Measurements from ENCODE around the gene USH1C.

Gene USH1C

DNA sequence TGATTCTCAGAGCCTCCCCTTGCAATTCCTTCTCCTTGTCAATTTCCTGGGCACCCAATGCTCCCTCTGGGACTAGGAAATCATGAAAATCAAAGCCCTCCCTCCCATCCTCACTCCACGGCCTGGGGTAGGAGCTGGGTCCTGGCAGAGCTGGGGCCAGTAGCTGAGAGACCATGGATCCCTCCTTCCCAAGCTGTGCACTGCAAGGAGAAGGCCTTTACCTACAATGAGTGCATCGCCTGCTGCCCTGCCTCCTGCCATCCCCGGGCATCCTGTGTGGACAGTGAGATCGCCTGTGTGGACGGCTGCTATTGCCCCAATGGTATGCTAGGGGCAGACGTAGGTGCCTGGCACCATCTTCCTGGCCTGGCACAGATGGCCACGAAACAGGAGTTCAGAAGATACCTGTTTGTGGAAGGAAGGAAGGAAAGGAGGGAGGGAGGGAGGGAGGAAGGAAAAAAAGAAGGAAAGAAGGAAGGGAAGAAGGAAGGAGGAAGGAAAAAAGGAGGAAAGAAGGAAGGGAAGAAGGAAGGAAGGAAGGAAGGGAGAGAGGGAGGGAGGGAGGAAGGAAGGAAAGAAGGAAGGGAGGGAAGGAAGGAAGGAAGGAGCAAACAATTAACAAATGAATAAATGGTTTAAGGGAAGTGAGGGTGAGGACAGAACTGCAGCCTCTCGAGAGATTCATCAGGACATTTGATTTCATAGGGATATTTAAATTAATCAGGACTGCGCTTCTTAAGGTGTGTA lies 15.3 kb upstream of the USH1C start:
- no peak overlapping the region for H3K27ac Mint-ChIP-seq
- H3K4me3 Mint-ChIP-seq = no peak overlapping the region
- H3K27me3 Mint-ChIP-seq = peaks cover 3% of the 10 kb centered on the region
- H3K9me3 Mint-ChIP-seq (ENCODE audit: low read depth) = no peaks in the 10 kb centered on the region
- no peaks in the 10 kb centered on the region for H3K4me1 Mint-ChIP-seq (ENCODE audit: low read depth)
- no peaks in the 10 kb centered on the region for H3K36me3 Mint-ChIP-seq

DNA sequence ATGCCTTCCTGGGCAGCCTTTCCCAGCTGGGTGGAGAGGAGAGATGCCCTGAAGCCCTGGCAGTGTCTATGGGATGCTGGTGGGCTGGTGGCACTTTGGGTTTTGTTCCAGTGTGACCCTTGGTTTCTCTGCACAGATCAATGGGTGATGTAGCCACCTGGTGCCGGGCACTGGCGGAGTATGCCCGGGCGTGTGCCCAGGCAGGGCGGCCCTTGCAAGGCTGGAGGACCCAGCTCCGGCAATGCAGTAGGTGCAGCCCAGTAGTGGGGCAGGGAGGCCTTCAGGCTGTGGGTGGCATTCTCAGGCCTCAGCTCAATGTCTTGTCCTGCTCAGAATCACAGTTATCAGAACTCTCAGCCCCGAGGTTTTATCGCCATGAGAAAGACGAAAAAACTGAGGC lies 14.7 kb upstream of the USH1C start:
- Mint-ChIP-seq H3K9me3 (ENCODE audit: low read depth) (no peaks in the 10 kb centered on the region), H3K36me3 (no peaks in the 10 kb centered on the region), H3K4me3 (no peak overlapping the region), H3K4me1 (ENCODE audit: low read depth) (no peaks in the 10 kb centered on the region), H3K27ac (no peak overlapping the region), H3K27me3 (peaks cover 3% of the 10 kb centered on the region)

DNA sequence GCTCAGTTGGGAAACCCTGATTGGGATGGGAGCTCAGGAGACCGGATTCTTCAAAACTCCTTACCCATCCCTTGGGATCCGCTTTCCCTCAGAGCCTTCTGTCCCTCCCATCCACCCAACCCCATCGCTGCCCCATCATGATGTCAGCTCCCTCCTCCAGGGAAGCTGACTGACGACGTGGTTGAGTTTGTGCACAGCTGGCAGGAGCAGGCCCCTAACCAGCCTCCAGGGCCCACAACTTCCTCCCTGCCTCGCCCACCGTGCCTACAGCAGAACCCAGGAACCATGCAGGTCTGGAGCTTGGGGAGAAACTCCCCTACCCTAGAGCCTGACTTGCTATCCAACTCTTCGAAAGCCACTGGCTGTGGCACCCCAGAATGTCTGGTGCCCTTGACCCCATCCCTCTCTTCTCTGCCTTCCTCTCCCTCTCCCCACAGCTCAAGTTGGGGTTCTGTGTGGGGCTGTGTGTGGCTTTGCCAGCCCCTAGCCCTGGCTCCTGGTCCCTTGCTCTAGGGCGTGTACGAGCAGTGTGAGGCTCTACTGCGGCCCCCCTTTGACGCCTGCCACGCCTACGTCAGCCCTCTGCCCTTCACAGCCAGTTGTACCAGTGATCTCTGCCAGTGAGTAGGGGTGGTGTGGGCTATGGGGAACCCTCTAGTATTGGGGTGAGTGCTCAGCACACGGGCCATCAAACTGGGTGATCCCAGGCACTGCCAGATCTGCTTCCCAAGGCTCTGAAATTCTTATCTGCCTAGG lies 14.0 kb upstream of the USH1C start:
- Mint-ChIP-seq H3K9me3 (ENCODE audit: low read depth) (no peaks in the 10 kb centered on the region), H3K27ac (no peak overlapping the region), H3K4me3 (no peak overlapping the region), H3K36me3 (no peaks in the 10 kb centered on the region), H3K4me1 (ENCODE audit: low read depth) (no peaks in the 10 kb centered on the region), H3K27me3 (peaks cover 3% of the 10 kb centered on the region)

DNA sequence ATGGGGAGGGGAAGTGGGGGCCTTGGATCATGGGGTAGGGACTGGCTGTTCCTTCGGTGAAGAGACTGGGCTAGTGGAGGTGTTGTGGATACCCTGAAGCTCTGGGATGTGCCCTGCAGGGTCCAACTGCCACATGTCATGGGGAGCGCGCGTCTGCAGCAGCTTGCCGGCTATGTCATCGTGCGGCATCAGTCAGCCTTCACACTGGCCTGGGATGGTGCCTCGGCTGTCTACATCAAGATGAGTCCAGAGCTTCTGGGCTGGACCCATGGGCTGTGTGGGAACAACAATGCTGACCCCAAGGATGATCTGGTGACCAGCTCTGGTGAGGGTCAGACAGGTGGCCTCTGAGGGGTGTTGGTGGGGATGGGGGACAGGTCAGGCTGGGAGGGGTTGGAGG lies 12.8 kb upstream of the USH1C start:
- H3K27ac Mint-ChIP-seq = no peak overlapping the region
- H3K36me3 Mint-ChIP-seq = no peaks in the 10 kb centered on the region
- peaks cover 3% of the 10 kb centered on the region for H3K27me3 Mint-ChIP-seq
- no peak overlapping the region for H3K4me3 Mint-ChIP-seq
- H3K4me1 Mint-ChIP-seq (ENCODE audit: low read depth) = no peaks in the 10 kb centered on the region
- H3K9me3 Mint-ChIP-seq (ENCODE audit: low read depth) = no peaks in the 10 kb centered on the region

DNA sequence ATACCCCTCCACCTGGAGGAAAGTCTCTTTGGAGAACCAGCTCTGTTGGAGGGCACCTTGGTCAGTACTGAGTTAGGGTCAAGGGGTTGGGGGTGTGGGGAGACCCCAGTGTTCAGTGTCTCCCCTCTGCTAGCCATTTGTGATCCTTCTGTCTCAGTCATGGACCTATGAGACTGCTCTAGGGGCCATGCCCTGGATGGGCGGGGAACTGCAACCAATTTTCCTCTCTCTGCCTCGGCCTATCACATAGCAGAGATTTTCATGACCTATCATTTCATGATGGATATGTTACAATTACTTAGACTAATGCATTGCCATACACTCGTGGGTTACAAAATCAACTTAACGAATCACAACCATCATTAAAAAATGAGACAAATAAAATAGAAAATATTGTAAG lies 10.3 kb upstream of the USH1C start:
- no peak overlapping the region for H3K4me3 Mint-ChIP-seq
- no peaks in the 10 kb centered on the region for H3K36me3 Mint-ChIP-seq
- H3K27ac Mint-ChIP-seq = no peak overlapping the region
- H3K9me3 Mint-ChIP-seq (ENCODE audit: low read depth) = no peaks in the 10 kb centered on the region
- peaks cover 5% of the 10 kb centered on the region for H3K27me3 Mint-ChIP-seq
- H3K4me1 Mint-ChIP-seq (ENCODE audit: low read depth) = no peaks in the 10 kb centered on the region

DNA sequence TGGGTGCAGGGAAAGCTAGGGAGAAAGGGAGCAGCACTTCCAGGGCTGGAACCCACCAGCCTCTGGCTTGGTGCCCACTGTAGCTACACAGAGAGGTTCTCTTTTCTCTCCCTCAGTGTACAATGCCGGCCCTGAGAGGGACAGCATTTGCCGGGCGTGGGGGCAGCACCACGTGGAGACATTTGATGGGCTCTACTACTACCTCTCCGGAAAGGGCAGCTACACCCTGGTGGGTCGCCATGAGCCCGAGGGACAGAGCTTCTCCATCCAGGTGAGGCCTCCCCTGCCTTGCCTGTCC lies 9.0 kb upstream of the USH1C start:
- H3K4me3 Mint-ChIP-seq = no peak overlapping the region
- H3K9me3 Mint-ChIP-seq (ENCODE audit: low read depth) = no peaks in the 10 kb centered on the region
- no peak overlapping the region for H3K27ac Mint-ChIP-seq
- H3K36me3 Mint-ChIP-seq = no peaks in the 10 kb centered on the region
- H3K27me3 Mint-ChIP-seq = peaks cover 7% of the 10 kb centered on the region
- no peaks in the 10 kb centered on the region for H3K4me1 Mint-ChIP-seq (ENCODE audit: low read depth)

DNA sequence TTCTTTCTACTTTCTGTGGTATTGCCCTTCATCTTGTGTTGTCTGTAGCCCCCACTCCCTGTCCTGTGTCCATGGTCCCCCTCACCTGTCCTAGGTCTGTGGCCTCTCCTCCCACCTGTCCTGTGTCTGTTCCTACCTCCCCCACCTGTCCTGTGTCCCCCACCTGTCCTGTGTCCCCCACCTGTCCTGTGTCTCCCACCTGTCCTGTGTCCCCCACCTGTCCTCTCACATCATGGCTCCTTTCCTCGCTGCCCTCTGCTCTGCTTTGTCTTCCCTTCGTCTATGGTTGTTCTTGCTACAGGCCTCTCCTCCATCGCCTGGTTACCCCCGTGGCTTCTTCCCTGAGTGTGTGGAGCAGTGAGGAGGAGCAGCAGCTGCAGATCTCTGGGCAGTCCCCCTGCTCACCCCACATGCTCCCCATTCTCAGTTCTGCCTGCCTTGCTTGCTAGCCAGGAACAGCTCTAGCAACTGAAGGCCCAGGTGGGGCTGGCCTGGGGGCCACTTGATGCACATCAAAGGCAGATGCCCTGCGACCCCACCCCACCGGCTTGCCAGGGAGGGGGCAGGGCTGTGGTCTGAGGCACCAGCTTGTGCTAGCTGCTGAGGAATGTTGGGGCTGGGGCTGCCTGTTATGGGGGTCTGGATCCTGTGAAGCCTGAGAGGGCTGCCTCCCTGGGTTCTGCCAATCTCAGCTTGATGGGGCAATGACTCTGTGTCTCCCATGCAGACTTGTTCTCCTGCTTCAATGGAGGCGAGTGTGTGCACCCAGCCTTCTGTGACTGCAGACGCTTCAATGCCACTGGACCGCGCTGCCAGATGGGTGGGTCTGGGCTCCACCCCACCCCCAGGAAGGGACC lies 8.4 kb upstream of the USH1C start:
- H3K27ac Mint-ChIP-seq = no peak overlapping the region
- no peaks in the 10 kb centered on the region for H3K4me1 Mint-ChIP-seq (ENCODE audit: low read depth)
- H3K9me3 Mint-ChIP-seq (ENCODE audit: low read depth) = no peaks in the 10 kb centered on the region
- H3K27me3 Mint-ChIP-seq = peaks cover 7% of the 10 kb centered on the region
- no peaks in the 10 kb centered on the region for H3K36me3 Mint-ChIP-seq
- H3K4me3 Mint-ChIP-seq = no peak overlapping the region

DNA sequence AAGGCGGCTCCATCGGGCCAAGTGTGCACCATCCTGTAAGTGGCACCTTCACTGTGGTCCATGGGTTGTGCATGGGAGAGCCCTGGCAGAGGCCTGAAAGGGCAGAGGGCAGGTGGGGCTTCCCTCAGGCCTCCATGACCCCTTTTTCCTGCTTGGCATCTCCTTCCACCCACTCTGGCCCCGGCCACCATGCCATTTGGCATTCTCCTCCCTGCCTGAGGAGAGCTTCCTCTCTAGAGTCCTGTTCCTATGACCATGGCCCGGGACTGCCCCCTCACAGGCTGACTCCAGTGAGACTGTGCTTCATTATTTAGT lies 7.8 kb upstream of the USH1C start:
- H3K27ac Mint-ChIP-seq = no peak overlapping the region
- H3K36me3 Mint-ChIP-seq = no peaks in the 10 kb centered on the region
- H3K27me3 Mint-ChIP-seq = peaks cover 6% of the 10 kb centered on the region

DNA sequence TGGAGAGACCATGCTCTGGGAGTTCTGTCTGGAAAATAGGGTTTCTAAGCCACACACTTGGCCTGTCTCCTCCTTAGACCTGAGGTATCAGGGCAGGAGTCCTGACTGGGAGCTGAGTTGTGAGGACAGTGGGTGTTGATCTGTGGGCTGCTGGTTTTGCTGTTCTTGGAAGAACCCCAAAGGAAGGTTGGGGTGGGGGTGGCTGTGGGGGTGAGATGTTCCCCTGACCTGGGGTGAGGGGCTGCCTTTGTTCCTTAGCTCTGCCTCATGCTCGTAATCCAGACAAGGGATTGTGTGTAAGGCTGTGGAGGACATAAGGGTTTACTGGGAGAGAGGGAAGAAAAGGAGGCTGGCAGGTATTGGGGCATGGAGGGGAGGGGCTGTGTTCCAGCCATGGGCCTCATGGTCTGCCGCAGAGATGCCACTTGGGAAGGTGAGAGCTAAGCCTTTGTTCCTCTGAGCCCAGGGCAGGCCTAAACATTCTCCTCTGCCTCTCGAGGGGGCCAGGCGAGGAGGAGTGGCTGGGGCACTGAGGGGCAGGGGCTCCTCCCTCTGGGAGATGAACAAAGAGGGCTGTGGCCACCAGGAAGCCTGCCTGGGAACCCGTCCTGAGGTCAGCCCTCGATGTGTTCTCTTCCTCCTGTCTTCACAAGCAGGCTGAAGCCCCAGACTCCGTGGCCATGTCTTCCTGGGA lies 7.3 kb upstream of the USH1C start:
- peaks cover 6% of the 10 kb centered on the region for H3K27me3 Mint-ChIP-seq
- no peaks in the 10 kb centered on the region for H3K4me1 Mint-ChIP-seq (ENCODE audit: low read depth)
- no peak overlapping the region for H3K27ac Mint-ChIP-seq
- H3K9me3 Mint-ChIP-seq (ENCODE audit: low read depth) = no peaks in the 10 kb centered on the region
- H3K4me3 Mint-ChIP-seq = no peak overlapping the region
- no peaks in the 10 kb centered on the region for H3K36me3 Mint-ChIP-seq

More for the DNA sequence above, 7.8 kb upstream of the USH1C start:
- H3K4me3 Mint-ChIP-seq = no peak overlapping the region
- no peaks in the 10 kb centered on the region for H3K4me1 Mint-ChIP-seq (ENCODE audit: low read depth)
- H3K9me3 Mint-ChIP-seq (ENCODE audit: low read depth) = no peaks in the 10 kb centered on the region

DNA sequence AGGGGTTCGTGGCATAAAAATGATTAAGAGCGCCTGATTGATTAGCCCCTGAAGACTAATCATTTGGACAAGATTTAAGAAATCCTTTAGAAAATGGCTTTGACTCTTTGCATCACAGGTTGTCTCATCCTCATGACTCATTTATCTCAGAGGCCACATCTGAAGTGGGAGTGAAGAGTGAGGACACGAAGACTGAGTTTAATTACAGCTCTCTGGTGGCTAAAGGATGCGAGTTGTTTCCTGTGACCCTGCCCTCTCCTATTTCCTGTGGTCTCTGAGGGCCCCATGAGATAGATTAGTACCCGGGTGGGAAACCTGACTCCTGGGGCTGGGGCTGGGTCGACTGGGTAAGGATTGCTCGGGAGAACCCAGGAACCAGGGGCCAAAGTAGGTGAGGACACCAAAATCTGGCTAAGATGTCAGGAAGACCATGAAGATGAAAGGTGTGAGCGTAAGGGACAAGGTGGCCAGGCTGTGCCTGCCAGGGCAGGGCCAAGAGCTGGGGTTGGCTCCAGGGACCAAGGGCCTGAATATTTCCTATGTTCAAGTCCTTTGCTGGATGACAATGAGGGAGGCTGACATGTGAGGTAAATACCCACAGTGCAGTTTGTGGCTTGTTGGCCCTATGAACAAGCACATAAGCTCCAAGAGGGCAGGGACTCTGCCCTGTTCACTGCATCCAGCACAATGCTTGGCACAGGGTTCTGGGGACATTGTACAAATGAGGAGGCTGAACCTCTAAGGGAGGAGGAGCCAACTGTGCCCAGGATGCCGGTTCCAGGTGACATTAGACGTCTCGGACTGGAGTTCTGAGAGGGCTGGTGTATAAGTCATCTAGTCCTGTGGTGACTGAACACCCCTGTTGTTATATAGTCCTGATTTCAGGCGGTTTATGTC lies 6.5 kb upstream of the USH1C start:
- Mint-ChIP-seq H3K4me1 (ENCODE audit: low read depth) (no peaks in the 10 kb centered on the region), H3K4me3 (no peak overlapping the region), H3K36me3 (no peaks in the 10 kb centered on the region), H3K9me3 (ENCODE audit: low read depth) (no peaks in the 10 kb centered on the region), H3K27me3 (peaks cover 11% of the 10 kb centered on the region), H3K27ac (peak overlapping the region; percentile 0)

DNA sequence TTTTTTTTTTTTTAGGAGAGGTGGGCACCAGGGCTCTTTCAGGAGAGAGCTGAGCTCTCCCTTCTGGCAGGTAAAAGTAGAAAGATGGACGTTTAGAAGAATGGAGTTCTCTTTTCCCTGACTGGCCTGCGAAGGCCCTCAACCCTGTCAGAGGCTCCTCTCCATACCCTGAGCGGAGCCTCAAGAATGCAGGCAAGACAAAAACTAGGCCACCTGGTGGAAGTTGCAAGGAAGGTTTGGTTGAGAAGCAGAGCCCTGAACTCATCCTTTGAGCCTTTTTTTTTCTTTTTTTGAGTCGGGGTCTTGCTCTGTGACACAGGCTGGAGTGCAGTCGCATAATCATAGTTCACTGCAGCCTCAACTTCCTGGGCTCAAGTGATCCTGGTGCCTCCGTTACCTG lies 4.2 kb upstream of the USH1C start:
- Mint-ChIP-seq H3K27me3 (peaks cover 17% of the 10 kb centered on the region), H3K4me3 (no peak overlapping the region), H3K4me1 (ENCODE audit: low read depth) (peaks cover 3% of the 10 kb centered on the region), H3K9me3 (ENCODE audit: low read depth) (no peaks in the 10 kb centered on the region), H3K36me3 (no peaks in the 10 kb centered on the region), H3K27ac (no peak overlapping the region)

DNA sequence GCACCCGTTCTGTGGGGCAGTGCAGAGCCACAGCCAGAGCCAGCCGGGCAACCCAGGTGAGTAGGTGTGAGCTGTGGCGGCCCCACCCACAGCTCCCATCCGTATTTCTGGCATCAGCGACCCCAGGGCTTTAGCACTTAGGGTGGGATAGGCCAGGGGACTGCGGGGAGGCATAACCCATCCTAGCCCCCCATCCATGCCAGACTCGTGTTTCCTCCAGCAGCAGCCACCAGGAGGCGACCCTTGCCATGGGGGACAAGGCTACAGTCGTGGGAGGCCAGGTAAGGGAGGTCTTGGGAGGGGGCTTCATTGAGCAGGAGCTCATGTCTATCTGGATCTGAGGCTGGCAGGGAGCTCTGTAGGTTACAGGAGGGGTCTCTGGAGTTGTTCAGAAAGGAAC lies 3.7 kb upstream of the USH1C start:
- H3K36me3 Mint-ChIP-seq = no peaks in the 10 kb centered on the region
- no peak overlapping the region for H3K27ac Mint-ChIP-seq
- H3K4me1 Mint-ChIP-seq (ENCODE audit: low read depth) = peaks cover 3% of the 10 kb centered on the region
- H3K4me3 Mint-ChIP-seq = no peak overlapping the region
- no peaks in the 10 kb centered on the region for H3K9me3 Mint-ChIP-seq (ENCODE audit: low read depth)
- H3K27me3 Mint-ChIP-seq = peaks cover 17% of the 10 kb centered on the region

DNA sequence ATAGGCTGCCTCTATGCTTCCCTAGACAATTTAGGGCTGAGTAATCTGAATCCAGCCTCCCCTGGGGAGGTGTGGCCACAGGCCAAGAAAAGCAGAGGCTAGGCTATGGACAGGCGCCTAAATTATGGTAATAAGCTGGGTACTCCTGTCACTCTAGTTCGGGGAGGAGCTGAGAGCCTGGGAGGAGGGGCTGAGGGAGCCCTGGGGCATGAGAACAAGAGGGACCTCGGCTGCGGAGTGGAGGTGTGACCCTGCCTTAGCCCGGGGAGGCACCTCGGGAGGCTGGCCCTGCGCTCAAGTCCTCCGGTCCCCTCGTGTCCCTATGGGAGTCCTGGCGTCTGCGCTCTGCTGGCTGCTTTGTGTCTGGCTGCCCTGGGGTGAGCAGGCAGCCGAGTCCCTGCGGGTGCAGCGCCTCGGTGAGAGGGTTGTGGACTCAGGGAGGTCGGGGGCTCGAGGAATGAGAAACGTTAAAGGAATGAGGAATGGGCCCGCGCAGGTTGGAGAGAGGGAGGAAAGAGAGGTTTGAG lies 2.9 kb upstream of the USH1C start, which contains the start of gene OTOG:
OTOG (plus strand) TSS at position 209 of the 527 bp plus-strand sequence; CDS start at position 323, 114 bp downstream.
- H3K36me3 Mint-ChIP-seq = no peaks in the 10 kb centered on the region
- peaks cover 3% of the 10 kb centered on the region for H3K4me1 Mint-ChIP-seq (ENCODE audit: low read depth)
- H3K27me3 Mint-ChIP-seq = peaks cover 17% of the 10 kb centered on the region
- no peak within 1 kb of the TSS for H3K4me3 Mint-ChIP-seq
- no peaks in the 10 kb centered on the region for H3K9me3 Mint-ChIP-seq (ENCODE audit: low read depth)
- no peak within 1 kb of the TSS for H3K27ac Mint-ChIP-seq

DNA sequence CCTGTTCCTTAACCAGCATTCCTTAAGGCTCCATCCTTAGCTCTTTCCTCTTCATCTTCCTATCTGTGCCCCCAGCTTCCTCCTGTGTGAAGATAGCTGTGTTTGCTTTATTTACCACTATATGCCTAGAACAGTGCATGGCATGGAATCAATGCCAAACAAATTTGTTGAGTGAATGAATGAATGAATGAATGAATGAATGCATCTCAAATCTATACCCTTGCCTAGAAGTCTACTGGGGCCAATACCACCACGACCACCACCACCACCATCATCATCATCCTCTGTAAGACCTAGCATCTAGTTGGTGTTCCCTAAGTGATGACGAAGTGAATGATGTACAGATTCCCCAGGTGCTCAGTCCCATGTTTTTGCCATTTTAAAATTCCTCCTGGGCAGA lies 2.0 kb upstream of the USH1C start:
- Mint-ChIP-seq H3K9me3 (ENCODE audit: low read depth) (no peaks in the 10 kb centered on the region), H3K36me3 (no peaks in the 10 kb centered on the region), H3K27ac (no peak overlapping the region), H3K4me3 (no peak overlapping the region), H3K4me1 (ENCODE audit: low read depth) (peaks cover 3% of the 10 kb centered on the region), H3K27me3 (peaks cover 14% of the 10 kb centered on the region)

Measured in activated naive CD8-positive, alpha-beta T cell (primary cell).